ENCODE results near the gene RASA4B. TPM values are rescaled to one million over a fixed set of nuclear protein-coding genes. Genes with fewer than 3 reads are reported as not detected.
A peak's percentile ranks its signal among the peaks of the same experiment; 100 is the strongest.
"Not testable (repeated sequence)": the region's sequence is repeated elsewhere in the genome, so short reads cannot be mapped to it uniquely, and the experiment has no call there.

The RASA4B gene
- total and polyA plus RNA-seq, 9 of the 15 experiments (the other 6 are each of a cell fraction or from before 2014, with no cell fraction given), result 0.01 to 2.9 (median 1.5) TPM; not detected in 1

- H3K4me2 ChIP-seq (ENCODE audit: insufficient read depth, low read length); H3K9me1 ChIP-seq (ENCODE audit: control insufficient read depth, insufficient read depth, low read length); H3K9me3 ChIP-seq (replicated peaks; ENCODE audit: control insufficient read depth, insufficient read depth, low read depth, low read length); H3K27me3 ChIP-seq (ENCODE audit: control insufficient read depth in 2 of 2, insufficient read depth in 2 of 2, low read length in 2 of 2); CTCF ChIA-PET (ENCODE audit: low intra/inter-chr PET ratio); H3K27ac ChIP-seq (ENCODE audit: extremely low read depth, low read depth, low read length); intact Hi-C loops (cut with micrococcal nuclease); DNase-seq (ENCODE audit: extremely low read depth in 1 of 4, low spot score in 3 of 4); H4K20me1 ChIP-seq (replicated peaks; ENCODE audit: control insufficient read depth, insufficient read depth, low read length); H2AFZ ChIP-seq (ENCODE audit: low read depth, low read length); H3K36me3 ChIP-seq (ENCODE audit: control insufficient read depth, insufficient read depth, low read length); POLR2A ChIA-PET; H3K9ac ChIP-seq (ENCODE audit: insufficient read depth in 1 of 2, low read depth in 2 of 2, low read length in 2 of 2); in situ Hi-C loops (cut with MboI); H3K79me2 ChIP-seq (ENCODE audit: control insufficient read depth, insufficient read depth, low read length); BruUV-seq (replicated peaks): not testable (repeated sequence)
- no CpG with 5 or more reads among the region's 30 CpGs for WGBS (ENCODE audit: insufficient coverage, low coverage, missing lambda C conversion rate)
- peak; percentile 90 for ATAC-seq
- Histone ChIP-seq H3K4me1 (replicated peaks in 1 of 2; ENCODE audit: control insufficient read depth in 2 of 2, insufficient read depth in 2 of 2, low read length in 2 of 2) (peaks cover 3 to 11% of the 10 kb centered on the region in 2 experiments; a peak in 4 of 5 replicates), H3K4me3 (peak overlapping the region; percentile 31; the same call in 1 of the 2 replicates)
- peak; percentile 92 for FAIRE-seq
Observed at GRCh38 chr7:102511860-102512522, 5.6 kb downstream of the RASA4B start.

GRCh38 chr7:102510575-102510974 lies 7.0 kb downstream of the RASA4B start:
- H3K36me3 ChIP-seq (ENCODE audit: control insufficient read depth, insufficient read depth, low read length); CTCF ChIA-PET (ENCODE audit: low intra/inter-chr PET ratio); intact Hi-C loops (cut with micrococcal nuclease); H3K4me3 ChIP-seq; H4K20me1 ChIP-seq (replicated peaks; ENCODE audit: control insufficient read depth, insufficient read depth, low read length); H3K27ac ChIP-seq (ENCODE audit: extremely low read depth, low read depth, low read length); DNase-seq (ENCODE audit: extremely low read depth in 1 of 4, low spot score in 3 of 4); FAIRE-seq; in situ Hi-C loops (cut with MboI); H3K79me2 ChIP-seq (ENCODE audit: control insufficient read depth, insufficient read depth, low read length); H3K4me2 ChIP-seq (ENCODE audit: insufficient read depth, low read length); H3K9ac ChIP-seq (ENCODE audit: insufficient read depth in 1 of 2, low read depth in 2 of 2, low read length in 2 of 2); ATAC-seq; H2AFZ ChIP-seq (ENCODE audit: low read depth, low read length); H3K27me3 ChIP-seq (ENCODE audit: control insufficient read depth in 2 of 2, insufficient read depth in 2 of 2, low read length in 2 of 2); H3K9me1 ChIP-seq (ENCODE audit: control insufficient read depth, insufficient read depth, low read length); BruUV-seq (replicated peaks); H3K9me3 ChIP-seq (replicated peaks; ENCODE audit: control insufficient read depth, insufficient read depth, low read depth, low read length); POLR2A ChIA-PET: not testable (repeated sequence)
- peaks cover 6 to 11% of the 10 kb centered on the region in 2 experiments; a peak in 4 of 5 replicates for H3K4me1 ChIP-seq (replicated peaks in 1 of 2; ENCODE audit: control insufficient read depth in 2 of 2, insufficient read depth in 2 of 2, low read length in 2 of 2)
- WGBS (ENCODE audit: insufficient coverage, low coverage, missing lambda C conversion rate), result 15% methylated on average over 4 of the region's 8 CpGs

- Histone ChIP-seq H3K9ac (ENCODE audit: insufficient read depth in 1 of 2, low read depth in 2 of 2, low read length in 2 of 2) (peak overlapping the region in 1 of 2 experiments; percentile 65; a peak in 1 of 4 replicates), H2AFZ (ENCODE audit: low read depth, low read length) (0 out of 2 replicates have a peak overlapping the region, but pooled peaks have one; percentile 37)
- H3K4me2 ChIP-seq (ENCODE audit: insufficient read depth, low read length); H4K20me1 ChIP-seq (replicated peaks; ENCODE audit: control insufficient read depth, insufficient read depth, low read length); in situ Hi-C loops (cut with MboI); H3K27me3 ChIP-seq (ENCODE audit: control insufficient read depth in 2 of 2, insufficient read depth in 2 of 2, low read length in 2 of 2); CTCF ChIA-PET (ENCODE audit: low intra/inter-chr PET ratio); H3K36me3 ChIP-seq (ENCODE audit: control insufficient read depth, insufficient read depth, low read length); H3K4me1 ChIP-seq (replicated peaks in 1 of 2; ENCODE audit: control insufficient read depth in 2 of 2, insufficient read depth in 2 of 2, low read length in 2 of 2); H3K27ac ChIP-seq (ENCODE audit: extremely low read depth, low read depth, low read length); intact Hi-C loops (cut with micrococcal nuclease); H3K79me2 ChIP-seq (ENCODE audit: control insufficient read depth, insufficient read depth, low read length); BruUV-seq (replicated peaks); H3K9me1 ChIP-seq (ENCODE audit: control insufficient read depth, insufficient read depth, low read length); FAIRE-seq; H3K4me3 ChIP-seq; DNase-seq (ENCODE audit: extremely low read depth in 1 of 4, low spot score in 3 of 4); POLR2A ChIA-PET; H3K9me3 ChIP-seq (replicated peaks; ENCODE audit: control insufficient read depth, insufficient read depth, low read depth, low read length): not testable (repeated sequence)
- 34% methylated on average over 2 of the region's 8 CpGs for WGBS (ENCODE audit: insufficient coverage, low coverage, missing lambda C conversion rate)
- ATAC-seq, result 0 out of 3 replicates have a peak, but pooled peaks have one; percentile 1
Observed at GRCh38 chr7:102507410-102508088, 10.0 kb downstream of the RASA4B start.
